NCI-H187 (cell line): ENCODE measurements around the gene C10orf88.
"Not testable (repeated sequence)": the region's sequence is repeated elsewhere in the genome, so short reads cannot be mapped to it uniquely, and the experiment has no call there.

Experiments used
- DNase-seq, 2 experiments: peaks; one replicate each; lab custom pipeline; 2025; lab: John Stamatoyannopoulos, UW

C10orf88 gene

DNA sequence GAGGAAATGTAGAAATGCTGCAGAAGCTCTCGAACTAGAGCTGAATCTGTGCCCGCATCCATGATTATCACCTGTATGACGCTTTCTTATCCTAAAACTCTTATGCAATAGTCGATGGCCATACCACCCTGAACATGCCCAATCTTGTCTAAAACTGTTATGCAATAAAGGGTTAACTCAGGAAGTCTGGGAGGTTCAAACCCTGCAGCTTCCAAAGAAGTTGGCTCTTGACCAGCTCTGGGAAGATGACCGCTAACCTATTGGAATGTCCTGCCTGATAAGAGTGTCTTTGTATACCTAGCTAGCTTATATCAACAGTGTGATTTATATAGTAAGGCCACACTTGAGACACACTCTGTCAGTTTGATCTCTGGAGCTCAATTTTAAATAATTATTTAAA, 3.4 kb upstream of the C10orf88 start:
- DNase-seq, result no peak

GRCh38 chr10:122955892-122956291, 1.9 kb upstream of the C10orf88 start:
- DNase-seq, result no peak

DNA sequence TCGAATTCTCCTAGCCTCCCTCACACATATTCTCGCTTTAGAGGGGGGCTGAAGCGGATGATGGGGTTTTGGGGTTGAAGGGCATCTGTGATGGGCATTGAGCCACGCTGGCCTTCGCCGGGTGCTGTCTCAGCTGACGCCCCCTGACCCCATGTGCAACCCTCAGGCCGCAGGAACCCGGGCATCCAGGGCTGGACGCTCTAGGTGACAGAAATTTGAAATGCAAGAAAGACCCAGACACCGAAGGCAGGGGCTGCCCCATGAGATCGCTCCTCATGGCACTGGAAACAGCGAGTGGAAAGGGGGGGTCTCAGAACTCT, 664 bp upstream of the C10orf88 start:
- DNase-seq, result no peak

- DNase-seq, result no peak
These were observed 4.7 kb downstream of the C10orf88 start for GRCh38 chr10:122949296-122949695.

DNA sequence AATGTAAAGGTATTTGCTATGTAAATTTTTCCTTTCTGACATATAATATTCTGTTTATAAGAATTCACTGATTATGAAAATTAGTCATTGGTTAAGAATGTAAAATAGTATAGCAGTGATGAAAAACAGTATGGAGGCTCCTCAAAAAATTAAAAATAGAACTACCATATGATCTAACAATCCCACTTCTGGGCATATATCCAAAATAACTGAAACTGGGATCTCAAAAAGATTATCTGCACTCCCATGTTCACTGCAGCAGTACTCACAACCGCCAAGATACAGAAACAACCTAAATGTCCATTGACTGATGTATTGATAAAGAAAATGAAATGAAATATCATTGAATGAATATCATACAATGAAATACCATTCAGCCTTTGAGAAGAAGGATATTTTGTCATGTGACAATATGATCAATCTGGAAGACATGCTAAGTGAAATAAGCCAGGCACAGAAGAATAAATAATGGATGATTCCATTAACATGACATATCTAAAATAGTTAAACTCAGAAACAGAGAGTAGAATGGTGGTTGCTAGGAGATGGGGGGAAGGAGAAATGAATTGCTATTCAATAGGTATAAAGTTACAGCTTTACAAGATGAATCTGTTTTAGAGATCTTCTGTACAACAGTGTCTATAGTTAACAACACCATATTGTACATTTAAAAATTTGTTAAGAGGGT, 14.0 kb downstream of the C10orf88 start:
- DNase-seq, result no peak

DNA sequence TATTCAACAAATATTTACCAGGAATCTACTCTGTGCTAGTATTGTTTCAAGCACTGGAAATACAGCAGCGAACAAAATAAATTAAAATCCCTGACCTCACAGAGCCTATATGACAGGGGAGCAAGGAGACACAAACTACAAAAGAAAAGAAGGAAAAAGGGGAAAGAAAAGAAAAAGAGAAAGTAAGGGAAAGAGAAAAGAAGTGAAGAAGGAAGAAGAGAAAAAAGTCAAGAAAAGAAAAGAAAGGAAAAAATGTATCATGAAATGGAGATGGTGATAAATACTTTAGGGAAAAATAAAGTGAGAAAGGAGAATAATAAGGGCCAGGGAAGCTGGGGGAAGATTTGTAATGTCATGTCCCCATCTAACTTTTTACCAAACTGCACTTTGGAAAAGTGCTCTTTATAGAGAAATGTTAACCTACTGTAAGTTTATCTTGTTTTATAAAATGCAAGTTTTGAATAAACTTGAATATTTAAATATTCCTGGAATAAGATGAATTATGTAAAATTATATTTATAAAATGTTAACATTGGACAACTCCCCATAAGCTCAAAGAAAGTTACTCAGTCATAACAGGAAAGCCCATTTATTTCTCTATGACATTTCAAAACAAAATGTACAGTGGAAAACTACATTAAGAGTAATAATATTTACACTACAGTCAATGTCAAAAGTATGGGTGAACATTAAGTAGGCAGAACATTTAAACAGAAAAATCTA, 14.7 kb downstream of the C10orf88 start:
- DNase-seq, result no peak

GRCh38 chr10:122931088-122931906, 22.7 kb downstream of the C10orf88 start:
- DNase-seq, result no peak

GRCh38 chr10:122930140-122930539, 23.9 kb downstream of the C10orf88 start:
- DNase-seq, result no peak

GRCh38 chr10:122915700-122916099, 38.3 kb downstream of the C10orf88 start:
- DNase-seq, result no peak

GRCh38 chr10:122911889-122912484, 42.0 kb downstream of the C10orf88 start:
- DNase-seq, result no peak

DNA sequence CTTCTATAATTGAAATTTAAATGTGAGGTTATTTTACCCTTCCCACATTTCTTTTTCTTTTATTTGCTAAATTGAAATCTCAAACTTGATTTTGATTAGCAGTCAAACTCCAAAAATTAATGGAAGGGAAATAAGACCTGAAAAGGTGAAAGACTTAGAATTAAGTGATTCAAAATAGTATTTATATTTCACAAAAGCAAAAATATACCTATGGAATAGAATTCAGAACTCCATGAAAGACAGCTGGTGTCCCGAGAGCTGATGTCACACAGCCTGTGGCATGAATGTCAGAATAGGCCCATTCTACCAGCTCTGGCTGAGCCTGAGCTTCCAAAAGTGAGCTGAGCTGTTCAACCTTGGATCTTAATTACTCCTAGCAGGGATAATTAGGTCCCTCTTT, 43.7 kb downstream of the C10orf88 start, which contains the start of gene FAM24A:
Gene FAM24A, plus strand, starts transcription at position 301 of the 400 bp plus-strand sequence. CDS start 1,025 bp downstream, outside the sequence.
- no peak for DNase-seq

DNA sequence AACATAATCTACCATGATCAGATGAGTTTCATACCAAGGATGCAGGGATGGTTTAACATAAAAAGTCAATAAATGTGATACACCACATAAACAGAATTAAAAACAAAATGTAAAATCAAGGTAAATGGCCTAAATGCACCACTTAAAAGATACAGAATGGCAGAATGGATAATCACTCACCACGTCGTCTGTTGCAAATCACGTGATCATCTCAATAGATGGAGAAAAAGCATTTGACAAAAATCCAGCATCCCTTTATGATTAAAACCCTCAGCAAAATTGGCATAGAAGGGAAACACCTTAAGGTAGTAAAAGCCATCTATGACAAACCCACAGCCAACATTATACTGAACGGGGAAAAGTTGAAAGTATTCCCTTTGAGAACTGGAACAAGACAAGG, 50.2 kb downstream of the C10orf88 start:
- DNase-seq, result not testable (repeated sequence)

- DNase-seq, result no peak
These were observed 59.6 kb downstream of the C10orf88 start for GRCh38 chr10:122894261-122894944.

GRCh38 chr10:122884166-122884565, 69.9 kb downstream of the C10orf88 start:
- DNase-seq, result no peak

DNA sequence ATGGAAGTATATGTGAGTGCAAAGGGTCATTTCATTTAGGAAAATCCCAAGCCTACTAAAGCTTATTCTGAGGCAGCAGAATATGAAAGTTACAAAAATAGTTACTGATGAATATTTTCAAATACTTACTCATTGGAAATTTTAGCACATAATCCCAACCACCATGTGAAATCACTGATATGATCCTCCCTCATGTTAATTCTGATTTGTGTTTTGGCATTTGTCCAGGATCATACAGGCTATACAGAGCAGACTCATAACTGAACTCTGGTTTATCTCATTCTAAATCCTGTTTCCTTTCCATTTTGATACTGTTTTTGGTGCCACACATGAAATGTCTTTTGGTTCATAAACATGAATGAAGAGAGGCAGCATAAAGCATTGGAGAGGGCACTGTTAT, 71.3 kb downstream of the C10orf88 start:
- no peak for DNase-seq
